GM04504 (cell line): ENCODE results near the gene ZDHHC11B.
"Not testable (repeated sequence)": the region's sequence is repeated elsewhere in the genome, so short reads cannot be mapped to it uniquely, and the experiment has no call there.

Source experiments
- DNase-seq: peaks from one replicate; pipeline ENCODE4 v3.0.0-alpha.2; 2012; ENCODE audit warnings: low read depth

Gene ZDHHC11B, protein sequence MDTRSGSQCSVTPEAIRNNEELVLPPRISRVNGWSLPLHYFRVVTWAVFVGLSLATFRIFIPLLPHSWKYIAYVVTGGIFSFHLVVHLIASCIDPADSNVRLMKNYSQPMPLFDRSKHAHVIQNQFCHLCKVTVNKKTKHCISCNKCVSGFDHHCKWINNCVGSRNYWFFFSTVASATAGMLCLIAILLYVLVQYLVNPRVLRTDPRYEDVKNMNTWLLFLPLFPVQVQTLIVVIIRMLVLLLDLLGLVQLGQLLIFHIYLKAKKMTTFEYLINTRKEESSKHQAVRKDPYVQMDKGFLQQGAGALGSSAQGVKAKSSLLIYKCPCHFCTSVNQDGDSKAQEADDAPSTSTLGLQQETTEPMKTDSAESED

DNA sequence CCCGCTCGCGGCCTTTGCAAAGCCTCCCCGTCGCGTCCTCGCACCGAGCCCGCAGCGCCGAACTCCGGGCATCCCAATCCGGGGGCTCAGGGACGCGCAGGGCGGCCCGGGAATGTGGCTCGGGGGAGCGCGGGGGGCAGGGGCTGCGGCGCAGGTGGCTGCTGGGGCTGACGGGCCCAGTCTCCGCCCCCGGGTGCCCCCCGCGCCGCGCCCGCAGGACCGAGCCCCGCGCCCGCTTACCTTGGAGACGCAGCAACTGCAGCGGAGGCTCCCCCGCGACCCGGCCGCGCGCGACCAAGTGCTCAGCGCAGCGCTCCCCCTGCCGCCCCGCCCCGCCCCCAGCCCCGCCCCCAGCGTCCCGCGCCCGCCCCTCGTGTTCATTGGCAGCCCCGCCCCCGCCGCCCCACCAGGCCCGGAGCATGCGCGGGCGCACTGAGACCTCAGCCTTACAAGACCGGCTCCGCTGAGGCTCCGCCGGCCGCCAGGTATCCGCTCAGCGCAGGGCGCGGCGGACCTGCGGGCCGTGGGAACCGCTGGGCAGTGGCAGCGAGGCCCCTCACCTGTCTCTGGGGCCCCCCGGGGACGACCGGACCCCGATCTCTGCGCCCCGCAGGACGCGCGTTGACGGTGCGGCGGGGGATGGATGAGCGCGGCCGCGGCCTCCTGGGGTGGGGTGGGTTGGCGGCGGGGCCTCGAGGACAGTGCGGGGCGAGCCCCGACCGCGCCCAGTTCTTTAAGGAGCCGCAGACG is at the start of gene ZDHHC11B:
TSS of gene ZDHHC11B (minus strand) at position 302 of the 750 bp plus-strand sequence. CDS start 17,810 bp downstream, outside the sequence.
- DNase-seq: peak; percentile 4

DNA sequence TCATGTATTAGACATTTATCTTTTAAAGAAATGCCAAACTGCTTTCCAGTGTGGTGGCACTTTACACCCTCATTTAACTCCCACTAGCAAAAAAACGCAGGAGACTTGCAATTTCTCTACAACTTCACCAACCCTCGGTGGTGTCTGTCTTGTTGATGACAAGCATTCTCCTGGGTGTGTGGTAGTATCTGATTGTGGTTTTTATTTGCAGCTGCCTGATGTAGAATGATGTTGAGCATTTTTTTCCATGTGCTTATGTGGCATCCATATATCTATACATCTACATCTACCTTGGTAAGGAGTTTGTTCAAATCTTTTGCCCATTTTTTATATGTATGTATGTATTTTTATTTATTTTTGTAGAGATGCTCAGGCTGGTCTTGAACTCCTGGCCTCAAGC is 49.5 kb upstream of the ZDHHC11B start:
- not testable (repeated sequence) for DNase-seq

DNA sequence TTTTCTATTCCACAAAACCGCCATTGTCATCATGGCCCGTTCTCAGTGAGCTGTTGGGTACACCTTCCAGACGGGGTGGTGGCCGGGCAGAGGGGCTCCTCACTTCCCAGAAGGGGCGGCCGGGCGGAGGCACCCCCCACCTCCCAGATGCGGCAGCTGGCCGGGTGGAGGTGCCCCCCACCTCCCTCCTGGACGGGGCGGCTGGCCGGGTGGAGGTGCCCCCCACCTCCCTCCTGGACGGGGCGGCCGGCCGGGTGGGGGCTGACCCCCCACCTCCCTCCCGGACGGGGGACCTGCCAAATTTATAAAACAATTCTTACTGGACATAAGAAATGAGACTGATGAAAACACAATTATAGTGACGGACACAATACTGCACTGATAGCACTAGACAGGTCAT is 43.7 kb upstream of the ZDHHC11B start:
- not testable (repeated sequence) for DNase-seq

DNA sequence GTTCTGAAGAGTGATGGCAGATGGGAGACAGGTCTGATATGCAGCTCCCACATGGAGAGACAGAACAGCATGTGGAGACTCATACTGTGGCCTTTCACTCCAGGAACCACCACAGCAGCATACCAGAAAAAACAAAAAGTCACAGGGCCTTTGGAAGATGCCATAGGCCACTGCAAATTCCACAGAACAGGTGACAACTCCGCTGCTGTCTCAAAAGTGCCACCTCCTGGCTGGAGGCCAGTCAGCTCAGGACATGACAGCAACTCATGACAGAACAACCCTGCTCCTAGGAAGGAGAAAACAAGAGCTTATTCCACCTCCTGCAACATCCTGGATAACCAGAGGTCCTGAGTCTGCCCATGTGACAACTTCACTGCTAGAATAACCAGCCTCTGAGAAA is 41.0 kb upstream of the ZDHHC11B start:
- DNase-seq: not testable (repeated sequence)

DNA sequence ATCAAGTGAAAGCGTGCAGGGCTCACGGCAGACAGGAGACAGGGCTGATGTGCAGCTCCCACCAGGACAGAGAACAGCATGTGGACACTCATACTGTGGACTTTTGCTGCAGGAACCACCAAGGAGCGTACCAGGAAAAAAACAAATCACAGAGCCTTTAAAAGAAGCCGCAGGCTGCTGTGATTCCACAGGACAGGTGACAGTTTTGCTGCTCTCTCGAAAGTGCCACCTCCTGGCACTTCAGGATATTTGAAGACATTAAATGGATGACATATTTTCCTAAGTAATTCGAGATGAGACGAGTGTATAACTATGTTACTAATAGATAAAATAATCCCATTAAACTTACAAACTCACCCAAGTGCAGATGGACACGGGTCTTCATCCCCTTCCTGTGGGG is 37.0 kb upstream of the ZDHHC11B start:
- no peak for DNase-seq

DNA sequence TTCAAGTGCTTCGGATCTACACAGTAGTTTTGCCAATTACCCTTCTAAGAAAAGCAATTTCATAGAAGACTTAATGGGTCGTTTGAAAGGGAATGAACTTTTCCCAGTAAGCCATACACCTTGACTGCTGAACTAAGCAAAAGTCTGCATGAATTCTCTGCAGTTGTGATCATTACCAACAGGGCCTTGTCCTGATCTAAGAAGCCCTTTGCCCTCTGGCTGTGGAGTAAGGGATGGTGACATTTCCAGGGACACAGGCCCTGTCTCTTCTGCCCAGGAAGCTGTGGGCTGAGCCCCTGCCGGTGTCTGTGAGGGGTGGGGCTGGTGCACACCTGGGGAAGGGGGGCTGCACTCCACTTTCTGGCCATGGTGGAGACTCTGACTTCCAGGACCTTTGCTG is 35.7 kb upstream of the ZDHHC11B start:
- no peak for DNase-seq

DNA sequence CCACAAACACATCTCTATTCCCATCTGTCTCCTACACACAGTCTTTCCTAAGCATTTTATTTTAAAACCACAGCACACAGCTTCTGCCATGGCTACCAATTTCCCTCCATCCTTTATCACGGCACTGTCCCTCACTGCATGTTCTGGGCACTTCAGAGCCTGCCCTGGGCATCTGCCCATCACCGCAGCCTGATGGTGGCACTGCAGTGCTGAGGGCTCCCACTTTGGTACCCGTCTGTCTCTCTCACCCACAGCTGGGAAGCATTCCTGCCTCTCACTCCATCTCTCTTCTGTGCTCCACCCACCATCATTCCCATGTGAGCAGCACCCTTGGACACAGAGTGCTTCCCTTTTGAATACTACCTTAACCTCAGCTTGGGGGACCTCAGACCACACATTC is 34.5 kb upstream of the ZDHHC11B start:
- DNase-seq: no peak

DNA sequence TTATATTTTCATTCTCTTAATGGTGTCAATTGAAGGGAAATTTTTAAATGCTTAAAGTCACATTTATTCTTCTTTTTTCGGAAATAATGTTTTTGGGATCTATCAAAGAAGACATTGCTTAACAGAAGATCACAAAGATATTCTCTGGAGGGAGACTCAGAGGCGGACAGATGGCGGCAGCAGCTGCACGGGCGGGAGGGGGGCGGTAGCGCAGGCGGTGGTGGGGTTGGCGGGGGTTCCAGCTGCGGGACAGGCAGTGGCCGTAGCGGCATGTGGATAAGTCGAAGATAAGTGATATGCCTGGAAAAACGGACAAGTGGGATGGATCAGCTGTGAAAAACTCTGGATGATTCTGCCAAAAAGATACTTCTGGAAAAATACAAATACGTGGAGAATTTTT is 31.6 kb upstream of the ZDHHC11B start:
- DNase-seq: no peak

DNA sequence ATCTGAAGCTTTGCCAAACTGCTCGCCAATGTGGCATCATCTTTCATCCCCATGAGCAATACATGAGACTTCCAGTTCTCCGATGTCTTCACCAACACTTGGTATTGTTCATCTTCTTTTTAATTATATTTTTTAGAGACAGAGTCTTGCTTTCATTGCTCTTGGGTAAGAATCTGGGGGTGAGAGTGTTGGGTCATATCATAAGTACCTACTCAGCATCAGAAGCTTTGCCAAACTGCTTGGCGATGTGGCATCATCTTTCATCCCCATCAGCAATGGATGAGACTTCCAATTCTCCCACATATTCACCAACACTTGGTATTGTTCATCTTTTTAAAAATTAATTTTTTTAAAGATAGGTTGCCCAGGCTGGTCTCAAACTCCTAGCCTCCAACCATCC is 30.9 kb upstream of the ZDHHC11B start:
- DNase-seq: no peak

DNA sequence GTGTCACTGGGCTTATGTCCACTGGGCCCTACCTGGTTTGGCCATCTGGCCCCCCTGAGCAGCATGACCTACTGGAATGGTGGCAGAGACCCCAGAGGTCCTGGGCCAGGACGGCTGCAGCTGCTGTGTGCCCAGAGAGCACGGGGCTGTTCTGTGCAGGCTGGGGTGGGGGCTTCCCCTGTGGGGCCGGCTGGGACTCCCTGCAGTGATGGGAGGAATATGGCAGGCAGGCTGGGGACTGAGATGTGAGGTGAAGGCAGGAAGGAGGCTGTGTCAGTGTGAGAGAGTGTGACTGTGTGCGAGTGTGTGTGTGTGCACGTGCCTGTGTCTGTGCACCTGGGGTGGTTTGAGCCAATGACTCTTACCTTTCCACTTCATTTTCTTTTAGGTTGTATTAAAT is 29.0 kb upstream of the ZDHHC11B start:
- DNase-seq: not testable (repeated sequence)

DNA sequence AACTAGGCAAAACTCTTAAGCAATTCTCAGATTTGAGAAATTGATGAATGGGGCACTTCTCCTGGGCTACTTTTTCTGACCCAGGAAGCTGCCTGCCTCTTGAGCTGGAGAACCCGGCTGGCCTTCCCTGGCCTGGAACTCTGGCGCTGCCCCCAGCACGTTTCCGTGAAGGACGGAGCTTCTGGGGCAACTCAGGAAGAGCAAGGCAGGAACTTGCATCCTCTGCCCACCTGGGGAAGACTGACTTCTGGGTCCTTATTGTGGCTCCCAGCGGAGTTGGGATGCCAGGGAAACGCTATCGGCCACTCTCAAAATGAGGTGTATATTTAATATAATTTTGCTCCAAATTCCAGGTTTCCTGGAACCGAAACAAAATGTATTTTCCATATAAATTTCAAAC is 26.9 kb upstream of the ZDHHC11B start:
- DNase-seq: not testable (repeated sequence)

DNA sequence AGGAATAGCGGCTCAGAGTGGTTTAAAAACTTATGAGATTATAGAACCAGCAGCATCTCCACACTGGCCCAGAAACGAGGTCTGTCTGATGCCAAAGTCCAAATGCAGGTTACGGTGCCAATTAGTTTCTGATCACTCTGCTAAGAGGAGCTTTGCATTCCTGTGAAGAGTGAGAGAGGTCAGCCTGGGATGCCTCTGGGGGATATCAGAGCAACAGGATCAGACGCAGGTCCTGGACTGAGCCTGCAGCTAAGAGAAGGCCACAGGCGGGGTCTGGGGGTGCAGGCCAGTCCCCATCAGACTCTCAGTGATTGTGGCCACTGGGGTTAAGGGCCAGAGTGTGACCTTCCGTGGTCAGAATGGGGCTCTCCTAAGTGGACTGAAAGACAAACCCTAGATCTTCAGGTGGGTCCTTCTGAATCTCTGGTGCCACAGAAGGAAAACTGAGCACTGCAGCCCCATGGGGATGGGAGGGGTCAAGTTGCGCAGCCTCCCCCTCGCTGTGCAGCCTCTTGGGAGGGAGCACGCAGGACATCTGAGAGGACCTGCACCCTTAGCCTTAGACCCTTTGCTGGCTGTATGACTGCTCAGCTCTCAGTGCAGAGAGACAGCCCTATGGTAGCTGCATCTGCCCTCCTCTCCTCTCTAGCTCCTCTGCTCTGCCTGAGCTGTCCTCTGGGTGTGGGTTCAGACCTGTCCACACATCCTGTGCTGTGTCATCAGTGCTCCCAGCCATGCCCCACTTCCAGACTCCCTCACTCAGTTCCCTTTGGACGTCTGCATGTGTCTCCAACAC is 23.4 kb upstream of the ZDHHC11B start:
- not testable (repeated sequence) for DNase-seq

DNA sequence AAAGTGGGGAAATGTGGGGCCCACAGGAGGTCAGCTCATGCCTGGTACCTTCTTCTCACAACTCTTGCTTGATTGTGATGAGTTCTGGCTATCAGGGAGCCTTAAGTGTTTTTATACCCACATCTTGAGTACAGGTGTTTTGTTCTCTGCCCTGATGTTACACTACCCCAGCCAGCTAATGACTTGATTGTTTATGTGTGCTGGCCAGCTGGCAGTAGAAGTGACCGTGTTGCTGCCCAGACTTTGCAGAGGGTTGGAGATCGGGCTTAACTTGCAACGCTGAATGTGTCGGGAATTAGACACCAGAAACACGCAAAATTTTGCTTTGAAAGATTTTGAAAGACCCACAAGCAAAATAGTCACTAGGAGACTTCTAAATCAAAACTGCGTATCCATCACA is 16.9 kb upstream of the ZDHHC11B start:
- DNase-seq: no peak

DNA sequence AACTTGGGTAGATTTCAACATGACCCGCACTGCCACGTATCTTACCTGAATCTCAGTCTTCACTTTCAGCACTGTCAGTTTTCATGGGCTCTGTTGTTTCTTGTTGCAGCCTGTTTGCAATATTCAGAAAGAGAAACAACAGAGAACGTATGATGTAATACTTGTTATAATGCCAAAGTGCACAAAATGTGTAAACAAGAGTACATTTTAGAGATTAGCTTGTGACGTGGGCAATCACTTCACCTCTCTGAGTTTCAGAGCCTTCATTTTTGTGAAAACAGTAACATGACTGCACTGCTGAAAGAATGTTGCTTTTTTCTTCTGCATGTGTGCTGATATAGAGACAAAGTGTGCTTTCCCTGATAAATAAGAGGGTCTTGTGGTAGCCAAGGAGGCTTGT is 16.5 kb upstream of the ZDHHC11B start:
- not testable (repeated sequence) for DNase-seq

DNA sequence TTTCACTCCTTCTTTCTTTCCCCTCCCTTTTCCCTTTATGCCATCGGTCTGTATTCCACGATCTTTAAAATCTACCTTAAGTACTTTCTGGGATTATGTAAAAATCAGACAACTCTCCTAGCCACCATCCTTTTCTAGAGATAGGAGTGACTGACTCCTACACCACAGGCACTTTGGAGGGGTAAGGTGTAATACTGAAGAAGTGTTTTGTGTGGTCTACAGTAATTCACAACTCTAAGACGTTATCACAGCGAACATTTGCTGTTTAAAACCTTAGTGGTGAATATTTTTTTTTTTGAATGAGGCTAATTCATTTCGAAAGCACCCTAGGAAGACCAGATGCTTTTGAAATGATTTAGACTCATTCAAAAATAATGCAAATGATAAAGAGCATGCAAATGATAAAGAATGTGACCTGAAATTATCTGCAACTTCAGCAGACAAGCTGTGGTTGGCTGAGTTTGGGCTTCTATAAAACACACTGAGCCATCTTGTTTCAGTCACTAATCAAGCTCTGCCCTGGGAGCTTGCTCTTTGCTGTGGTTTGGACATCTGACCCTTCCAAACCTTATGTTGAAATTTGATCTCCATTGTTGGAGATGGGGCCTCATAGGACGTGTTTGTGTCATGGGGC is 14.1 kb upstream of the ZDHHC11B start:
- DNase-seq: not testable (repeated sequence)

DNA sequence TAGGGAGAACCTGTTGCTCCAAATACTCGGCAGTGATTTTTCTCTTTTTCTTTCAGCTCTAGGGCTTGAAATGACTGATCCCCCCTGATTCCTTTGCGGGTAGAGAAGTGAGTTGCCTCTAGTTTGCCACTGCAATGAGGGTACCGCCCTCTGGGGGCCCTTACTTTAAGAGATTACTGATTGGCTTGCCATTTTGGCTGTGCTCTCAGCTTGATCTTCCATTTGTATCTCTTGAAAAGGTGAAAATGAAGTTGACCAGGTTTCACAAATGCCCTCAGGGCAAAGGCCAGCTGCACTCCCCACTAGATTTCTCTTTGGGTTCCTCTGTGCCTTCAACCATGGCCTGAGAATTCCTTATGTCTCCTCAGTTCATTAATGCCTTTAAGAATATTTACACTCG is 13.5 kb upstream of the ZDHHC11B start:
- DNase-seq: not testable (repeated sequence)

DNA sequence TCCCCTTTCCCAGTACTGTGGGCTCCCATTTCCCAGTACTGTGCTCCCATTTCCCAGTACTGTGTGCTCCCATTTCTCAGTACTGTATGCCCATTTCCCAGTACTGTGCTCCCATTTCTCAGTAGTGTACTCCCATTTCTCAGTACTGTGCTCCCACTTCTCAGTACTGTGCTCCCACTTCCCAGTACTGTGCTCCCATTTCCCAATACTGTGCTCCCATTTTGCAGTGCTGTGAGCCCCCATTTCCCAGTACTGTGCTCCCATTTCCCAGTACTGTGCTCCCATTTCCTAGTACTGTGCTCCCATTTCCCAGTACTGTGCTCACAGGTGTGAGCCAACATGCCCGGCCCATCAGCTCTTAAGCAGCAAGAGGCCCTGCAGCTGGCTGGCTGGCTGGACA is 11.3 kb upstream of the ZDHHC11B start:
- not testable (repeated sequence) for DNase-seq

DNA sequence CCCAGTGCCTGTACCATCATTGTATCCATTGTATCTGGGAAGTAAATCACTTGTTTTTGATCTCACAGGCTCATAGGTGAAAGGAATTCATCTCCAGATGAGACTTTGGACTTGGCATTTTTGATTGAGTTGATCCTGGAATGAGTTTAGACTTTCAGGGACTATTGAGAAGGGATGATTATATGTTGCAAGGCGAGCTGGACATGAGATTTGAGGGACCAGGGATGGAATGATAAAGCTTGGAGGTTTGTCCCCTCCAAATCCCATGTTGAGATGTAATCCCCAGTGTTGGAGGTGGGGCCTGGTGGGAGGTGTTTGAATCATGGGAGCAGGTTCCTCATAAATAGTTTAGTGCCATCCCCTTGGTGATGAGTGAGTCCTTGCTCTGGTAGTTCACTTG is 10.4 kb upstream of the ZDHHC11B start:
- not testable (repeated sequence) for DNase-seq

DNA sequence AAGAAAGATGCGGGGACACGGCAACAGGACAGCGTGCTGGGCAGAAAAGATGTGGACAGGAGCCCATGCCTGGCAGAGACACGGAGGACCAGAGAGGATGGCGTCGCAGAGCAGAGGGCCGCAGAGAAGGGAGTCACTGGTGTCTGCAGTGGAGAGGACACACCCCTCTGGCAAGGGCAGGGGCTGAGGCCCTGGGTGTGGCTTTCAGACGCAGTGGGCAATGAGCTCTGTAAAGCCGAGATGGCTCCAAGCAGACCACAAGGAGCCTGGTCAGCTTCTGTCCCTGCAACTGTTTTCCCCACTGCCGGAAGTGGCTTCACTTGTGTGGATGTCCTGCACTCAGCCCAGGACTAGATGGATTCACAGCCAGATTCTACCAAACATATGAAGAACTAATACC is 4.2 kb upstream of the ZDHHC11B start:
- not testable (repeated sequence) for DNase-seq

DNA sequence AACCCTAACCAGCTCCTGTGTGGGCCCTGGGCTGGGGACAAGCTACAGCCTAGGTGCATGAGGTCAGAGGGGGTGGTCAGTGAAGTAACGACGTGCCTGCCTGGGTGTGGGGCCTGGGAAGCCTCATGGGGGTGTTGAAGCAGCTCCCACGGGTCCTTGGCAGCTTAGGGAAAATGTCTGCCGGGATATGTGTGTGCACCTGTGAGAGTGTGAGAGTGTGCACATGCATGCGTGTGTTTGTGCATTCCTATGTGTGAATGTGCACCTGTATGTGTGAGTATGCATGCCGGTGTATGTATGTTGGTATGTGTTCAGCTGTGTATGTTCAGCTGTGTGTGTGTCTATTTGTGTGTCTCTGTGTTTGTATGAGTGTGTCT is 3.3 kb upstream of the ZDHHC11B start:
- DNase-seq: not testable (repeated sequence)

DNA sequence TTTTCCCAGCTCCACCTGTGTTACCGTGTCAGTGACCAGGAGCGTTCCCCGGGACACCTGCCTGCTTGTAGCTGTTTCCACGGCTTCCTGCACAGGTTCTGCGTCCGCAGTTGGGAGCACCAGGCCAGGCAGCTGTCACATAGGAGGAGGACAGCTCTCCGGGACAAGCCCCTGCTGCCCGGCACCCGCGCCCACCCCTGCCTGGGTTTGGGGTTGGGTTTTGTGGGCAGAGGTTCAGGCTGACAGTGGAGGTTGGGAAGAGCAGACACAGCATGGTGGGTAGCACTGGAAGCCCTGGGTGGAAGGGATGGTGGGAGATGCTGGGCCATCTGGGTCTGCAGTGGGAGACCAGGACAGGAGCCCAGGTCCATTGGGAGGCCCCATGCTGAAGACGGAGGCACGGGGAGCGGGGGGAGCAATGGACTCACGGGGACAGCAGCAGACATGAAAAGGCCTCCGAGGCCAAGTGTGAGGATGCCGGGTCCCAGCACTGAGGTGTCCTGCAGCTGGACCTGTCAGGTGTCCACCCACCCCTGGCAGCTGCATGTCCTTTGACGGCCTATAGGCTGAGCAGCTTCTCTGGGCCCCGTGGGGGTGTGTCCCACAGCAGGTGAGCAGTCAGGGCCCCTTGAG is 2.8 kb upstream of the ZDHHC11B start:
- DNase-seq: not testable (repeated sequence)
